HuH-7 (cell line): Measurements from ENCODE around the gene TBC1D8.

Source experiments
- DNase-seq: peaks from one replicate; pipeline ENCODE4 v3.0.0; 2011; ENCODE audit warnings: low spot score

The TBC1D8 gene

DNA sequence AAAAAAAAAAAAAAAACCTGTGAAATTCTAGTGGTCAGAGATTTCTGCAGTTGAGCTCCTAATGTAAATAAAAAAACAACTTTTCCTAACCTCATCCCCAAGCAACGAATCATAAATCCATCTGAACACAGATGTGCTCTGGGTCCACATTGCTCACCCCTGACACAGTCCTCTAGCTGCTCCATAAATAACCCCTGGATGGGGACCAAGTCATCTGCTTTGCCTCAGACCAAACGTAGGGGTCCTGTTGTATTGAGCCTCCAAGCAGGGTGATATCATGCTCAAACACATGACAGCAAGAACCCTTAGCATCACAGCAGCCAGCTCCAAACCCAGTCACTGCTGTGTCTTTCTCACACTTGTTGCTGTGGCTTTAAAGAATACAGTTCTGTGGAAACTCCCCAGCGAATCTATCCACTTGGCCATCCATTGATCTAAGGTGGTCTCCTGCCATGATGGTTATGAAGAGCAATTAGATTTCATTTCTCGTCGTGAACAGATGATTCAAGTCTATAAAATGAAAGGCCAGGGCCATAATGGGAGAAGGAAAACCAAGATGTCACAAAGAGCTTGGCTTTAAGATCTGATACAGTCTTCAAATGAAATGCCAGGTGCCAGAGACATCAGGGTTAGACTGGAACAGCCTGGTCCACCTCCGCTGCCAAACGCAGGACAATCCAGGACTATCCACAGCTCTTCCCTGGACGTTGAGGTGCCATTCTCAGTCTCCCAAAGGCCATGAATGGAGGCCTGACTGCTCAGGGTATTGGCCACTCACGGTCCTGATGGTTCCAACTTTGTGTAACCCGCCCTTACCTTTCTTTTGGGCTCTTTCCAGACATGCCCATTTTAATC lies 39.0 kb downstream of the TBC1D8 start:
- no peak for DNase-seq

DNA sequence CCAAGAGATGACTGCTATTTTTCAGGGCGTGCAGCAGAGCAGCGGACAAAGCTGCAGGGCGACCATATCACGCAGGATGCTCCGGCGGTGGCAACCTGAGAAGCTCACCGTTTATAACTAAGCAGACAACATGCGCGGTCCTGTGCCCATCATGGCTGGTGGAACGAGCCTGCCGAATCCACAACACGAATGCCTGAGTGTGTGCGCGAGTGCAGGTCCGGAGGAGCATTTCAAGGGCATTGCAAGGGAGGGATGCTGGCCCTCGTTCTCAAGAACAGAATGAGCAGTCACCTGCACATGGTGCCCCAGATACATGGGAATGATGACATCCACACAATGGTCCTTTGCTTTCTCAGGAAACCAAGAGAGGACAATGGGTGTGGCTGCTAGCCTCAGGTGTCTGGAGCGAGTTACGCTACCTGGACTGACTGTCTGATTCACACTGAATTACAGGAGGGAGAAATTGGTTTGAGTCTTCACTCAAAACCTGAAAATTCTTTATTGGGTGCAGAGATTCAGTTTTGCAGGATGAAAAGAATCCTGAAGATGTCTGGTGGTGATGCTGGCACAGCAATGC lies 39.8 kb downstream of the TBC1D8 start:
- DNase-seq, result no peak

DNA sequence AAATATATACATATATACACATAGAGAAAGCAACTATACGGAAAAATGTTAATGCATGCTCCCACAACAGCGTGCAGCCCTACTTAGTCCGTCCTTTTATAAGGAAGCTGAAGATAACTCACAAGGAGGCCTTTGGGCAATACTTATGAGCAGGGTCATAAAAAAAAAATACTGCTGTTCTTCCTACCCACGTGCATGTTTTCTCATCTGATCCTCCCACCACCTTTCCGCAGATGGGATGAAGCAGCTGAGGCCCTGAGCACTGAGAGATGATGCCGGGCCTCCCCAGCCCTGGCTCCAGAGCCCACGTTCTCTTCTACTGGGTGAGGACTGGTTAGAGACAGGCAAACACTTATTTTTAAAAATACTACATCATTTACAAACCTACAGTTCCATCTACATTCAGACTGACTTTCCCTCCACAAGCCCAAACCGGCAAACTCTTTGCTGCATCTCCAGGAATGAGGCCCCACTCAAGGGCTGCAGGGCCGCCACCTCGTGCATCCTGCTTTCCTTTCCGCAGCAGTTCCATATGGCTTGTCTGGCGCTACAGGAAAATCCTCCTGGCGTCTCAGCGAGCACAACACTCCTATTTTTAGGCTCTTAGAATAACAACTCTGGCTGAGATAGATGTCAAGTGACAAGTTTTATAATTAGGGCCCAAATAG lies 41.6 kb downstream of the TBC1D8 start:
- no peak for DNase-seq

DNA sequence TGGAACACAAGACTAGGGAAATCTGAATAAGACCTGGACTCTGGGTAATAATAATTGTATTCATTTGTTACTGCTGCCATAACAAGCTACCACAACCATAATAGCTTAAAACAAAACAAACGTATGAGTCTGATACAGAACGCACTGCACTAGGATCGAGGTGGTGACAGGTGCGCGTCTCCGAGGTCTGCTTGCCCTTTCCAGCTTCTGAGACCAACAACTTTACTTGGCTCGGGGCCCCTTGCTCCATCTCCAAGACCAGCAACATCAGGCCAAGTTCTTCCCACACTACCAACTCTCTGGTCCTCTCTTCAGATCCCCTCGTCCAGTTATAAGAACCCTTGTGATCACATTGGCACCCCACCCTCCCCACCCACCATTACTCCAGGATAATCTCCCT lies 42.8 kb downstream of the TBC1D8 start:
- DNase-seq, result no peak

DNA sequence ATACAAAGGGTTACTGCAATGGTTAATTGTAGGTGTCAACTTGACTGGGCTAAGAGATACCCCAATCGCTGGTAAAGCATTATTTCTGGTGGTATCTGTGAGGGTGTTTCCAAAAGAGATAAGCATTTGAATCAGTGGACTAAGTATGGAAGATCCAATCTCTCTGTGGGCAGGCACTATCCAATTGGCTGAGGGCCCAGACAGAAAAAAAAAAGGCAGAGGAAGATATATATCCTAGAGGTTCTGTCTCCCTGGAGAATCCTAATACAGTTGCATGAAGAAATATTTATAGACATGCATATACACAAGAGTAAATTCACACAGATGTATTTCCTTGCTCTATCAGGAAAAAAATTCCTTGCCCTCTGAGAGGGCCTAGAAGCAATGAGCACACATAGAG lies 43.9 kb downstream of the TBC1D8 start:
- DNase-seq, result no peak

DNA sequence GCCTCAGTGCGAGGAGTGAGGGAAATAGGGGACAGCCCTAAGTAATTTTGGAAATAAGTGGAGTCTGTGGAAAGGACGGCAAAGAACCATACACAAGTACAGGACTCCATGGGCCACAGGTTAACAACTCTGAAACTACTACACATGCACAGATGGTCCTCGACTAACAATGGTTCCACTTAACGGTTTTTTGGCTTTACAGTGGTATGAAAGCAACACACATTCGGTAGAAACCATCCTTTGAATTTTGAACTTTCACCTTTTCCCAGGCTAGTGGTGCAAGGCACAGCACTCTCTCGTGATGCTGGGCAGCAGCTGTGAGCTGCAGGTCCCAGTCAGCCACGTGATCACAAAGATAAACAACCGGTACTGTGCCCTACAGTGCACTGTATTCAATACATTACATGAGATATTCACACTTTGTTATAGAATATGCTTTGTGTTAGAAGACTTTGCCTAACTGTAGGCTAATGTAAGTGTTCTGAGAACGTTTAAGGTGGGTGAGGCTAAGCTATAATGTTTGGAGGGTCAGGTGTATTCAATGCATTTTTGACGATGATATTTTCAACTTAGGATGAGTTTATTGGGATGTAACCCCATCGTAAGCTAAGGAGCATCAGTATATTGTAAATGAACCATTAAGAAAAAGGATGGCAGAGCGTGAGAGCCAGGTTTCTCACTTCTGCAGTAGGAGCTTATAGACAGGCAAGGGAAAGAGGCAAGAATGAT lies 44.6 kb downstream of the TBC1D8 start:
- no peak for DNase-seq

DNA sequence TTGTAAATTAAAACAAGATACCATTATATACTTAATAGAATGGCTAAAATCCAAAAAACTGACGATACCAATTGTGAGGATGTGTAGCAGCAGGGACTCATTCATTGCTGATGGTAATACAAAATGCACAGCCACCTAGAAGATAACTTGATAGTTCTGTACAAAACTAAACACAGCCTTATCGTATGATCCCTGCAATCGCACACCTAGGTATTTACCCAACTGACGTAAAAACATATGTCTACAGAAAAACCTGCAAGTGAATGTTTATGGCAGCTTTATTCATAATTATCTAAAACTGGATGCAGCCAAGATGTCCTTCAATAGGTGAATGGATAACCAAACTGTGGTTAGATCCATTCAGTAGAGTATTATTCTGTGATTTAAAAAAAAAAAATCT lies 45.5 kb downstream of the TBC1D8 start:
- no peak for DNase-seq

DNA sequence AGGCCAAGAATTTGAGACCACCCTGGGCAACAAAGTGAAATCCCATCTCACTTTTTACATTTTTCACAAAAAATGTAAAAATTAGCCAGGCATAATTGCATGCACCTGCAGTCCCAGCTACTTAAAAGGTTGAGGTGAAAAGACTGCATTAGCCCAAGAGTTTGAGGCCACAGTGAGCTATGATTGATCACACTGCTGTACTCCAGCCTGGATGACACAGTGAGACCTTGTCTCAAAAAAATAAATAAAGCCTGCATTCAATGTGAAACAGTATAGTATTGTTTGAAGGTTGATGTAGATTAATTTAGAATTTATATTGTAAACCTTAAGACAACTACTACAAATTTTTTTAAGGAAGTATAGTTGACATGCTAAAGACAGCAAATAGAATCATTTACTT lies 53.5 kb downstream of the TBC1D8 start:
- no peak for DNase-seq

DNA sequence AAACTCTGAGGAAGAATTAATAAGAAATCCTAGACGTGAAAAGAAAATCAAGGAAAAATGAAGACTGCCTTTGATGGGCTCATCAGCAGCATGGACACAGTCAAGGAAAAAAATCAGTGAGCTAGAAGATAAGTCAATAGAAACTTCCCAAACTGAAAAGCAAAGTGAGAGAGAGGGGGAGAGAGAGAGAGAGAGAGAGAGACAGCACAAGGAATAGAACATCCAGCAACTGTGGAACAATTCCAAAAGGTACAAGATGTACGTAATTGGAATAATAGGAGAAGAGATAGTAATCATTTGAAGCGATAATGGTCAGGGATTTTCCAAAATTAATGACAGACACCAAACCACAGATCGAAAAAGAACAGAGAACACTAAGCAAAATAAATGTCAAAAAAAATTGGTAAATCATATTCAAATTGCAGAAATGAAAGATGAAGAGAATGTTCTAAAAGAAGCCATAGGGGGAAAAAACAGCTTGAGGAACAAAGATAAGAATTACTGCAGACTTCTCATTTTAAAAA lies 54.5 kb downstream of the TBC1D8 start:
- no peak for DNase-seq

DNA sequence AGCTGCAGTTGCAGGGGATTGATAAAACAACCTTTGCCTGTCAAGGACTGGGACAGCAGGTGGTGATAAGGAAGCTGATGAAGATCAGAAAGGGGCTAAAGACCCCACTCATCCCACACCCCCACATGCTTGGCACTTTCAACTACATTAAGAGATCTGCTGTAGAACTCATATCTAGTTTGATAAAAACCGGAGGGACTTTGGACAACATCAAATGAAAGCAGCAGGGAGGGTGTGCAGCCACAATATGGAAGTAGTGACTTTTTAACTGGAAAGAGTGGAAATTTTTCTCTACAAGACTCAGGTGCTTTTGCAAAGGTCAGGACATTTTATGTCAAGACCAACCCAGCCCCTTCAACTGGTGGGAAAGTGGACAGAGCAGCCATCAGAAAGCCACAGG lies 56.8 kb downstream of the TBC1D8 start:
- DNase-seq, result no peak

DNA sequence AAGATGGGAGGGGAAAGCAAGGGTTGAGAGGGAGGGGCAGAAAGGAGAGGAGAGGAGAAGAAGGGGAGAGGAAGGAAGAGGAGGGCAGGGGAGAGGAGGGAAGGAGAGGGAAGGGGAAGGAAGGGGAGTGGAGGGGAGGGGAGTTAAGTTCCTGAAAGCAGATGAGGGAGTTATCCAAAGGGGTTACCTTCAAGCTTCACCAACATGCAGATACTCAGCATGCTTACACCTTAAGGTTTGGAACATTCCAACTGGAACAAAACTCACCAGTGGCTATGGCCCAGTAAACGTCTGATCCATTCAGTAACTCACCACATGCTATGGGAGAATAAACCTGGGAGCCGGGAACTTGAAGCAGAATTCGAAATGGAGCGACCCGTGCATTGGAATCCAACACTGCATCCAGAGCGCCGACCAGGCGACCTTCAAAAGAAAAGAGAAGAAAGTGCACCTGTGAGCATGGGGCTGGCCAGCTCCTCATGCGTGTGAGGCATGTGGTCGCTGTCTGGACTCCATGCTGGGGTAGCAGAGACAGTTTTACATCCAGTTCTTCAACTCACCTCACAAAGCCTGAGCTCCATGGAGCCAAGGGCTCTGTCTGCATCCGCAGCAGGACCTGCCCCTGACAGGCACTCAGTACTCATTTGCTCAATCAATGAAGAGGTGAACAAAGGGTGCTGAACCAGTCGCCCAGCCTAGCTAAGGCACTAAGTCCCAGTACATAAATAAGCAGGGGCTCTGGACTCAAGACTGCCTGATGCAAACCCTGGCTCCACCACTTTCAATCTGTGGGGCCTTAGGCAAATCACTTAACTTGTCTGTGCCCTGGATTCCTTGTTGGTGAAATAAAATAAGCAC lies 61.0 kb downstream of the TBC1D8 start:
- no peak for DNase-seq

DNA sequence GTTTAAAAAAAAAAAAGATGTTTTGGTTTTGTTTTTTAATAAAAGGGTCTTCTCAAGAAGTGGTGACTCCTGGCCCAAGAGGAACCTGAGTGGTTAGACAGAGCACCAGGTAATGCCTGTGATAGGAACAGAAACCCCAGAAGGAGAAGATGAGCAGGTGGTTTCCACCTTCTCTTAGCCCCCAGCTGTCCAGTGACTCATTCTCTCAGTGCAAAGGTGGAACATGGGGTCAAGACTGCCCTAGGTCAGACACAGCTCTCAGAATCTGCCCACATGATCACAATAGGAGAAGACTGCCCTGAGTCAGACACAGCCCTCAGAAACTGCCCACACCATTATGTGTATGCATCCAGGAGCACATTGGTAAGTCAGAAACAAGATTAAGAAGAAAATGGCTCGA lies 61.8 kb downstream of the TBC1D8 start:
- DNase-seq, result no peak

DNA sequence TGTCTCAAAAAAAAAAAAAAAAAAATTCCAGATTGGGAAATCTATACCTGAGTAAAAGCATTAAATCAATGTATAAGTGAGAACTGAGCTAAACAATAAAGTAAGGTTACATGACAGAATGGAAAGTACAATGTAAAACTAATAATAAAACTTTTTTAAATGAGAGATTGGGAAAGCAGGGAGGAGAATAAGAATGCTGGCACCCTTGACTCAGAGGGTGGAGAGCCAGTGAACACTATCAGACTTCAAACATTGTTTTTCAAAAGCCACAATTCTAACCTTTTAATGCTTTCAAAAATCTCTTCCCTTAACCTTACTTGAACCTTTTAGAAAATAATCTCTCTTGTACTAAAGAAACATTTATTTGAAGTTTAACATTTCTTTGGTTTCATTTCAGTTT lies 63.5 kb downstream of the TBC1D8 start:
- DNase-seq, result no peak

DNA sequence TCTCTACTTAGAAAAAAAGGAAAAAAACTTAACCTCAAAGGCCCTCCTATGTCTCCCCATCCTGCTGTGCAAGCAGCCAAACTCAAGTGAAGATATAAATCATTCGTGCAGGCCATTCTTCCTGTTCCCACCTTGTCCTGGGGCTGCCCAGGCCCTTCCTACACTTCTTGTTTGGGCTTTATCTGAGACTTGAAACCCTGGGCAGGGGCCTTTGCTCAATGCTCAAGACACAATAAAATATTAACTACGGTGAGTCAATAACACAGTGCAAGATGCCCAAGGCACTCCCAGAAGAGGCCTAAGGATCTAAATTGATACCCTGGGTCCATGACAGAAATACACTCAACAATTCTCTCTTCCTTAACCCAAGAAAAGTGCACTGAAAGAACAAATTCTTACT lies 67.6 kb downstream of the TBC1D8 start:
- DNase-seq, result no peak

DNA sequence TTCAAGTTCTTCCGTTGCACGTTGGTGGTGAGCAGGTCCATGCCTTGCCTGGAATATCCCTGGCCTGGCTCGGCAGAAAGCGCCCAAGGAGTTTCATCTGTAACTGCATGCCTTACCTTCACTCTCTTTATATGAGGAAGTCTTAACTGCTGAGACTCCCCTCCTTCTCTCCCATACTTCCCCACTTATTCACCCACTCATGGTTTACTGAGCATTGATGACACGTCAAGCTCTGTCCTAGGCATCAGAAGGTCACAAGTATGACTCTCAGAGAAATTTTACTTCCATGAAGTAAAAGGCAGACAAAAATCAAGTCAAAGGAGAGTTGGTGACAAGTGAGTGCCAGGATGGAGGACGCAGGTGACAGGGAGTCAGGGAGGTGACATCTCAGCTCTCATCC lies 68.2 kb downstream of the TBC1D8 start:
- no peak for DNase-seq

DNA sequence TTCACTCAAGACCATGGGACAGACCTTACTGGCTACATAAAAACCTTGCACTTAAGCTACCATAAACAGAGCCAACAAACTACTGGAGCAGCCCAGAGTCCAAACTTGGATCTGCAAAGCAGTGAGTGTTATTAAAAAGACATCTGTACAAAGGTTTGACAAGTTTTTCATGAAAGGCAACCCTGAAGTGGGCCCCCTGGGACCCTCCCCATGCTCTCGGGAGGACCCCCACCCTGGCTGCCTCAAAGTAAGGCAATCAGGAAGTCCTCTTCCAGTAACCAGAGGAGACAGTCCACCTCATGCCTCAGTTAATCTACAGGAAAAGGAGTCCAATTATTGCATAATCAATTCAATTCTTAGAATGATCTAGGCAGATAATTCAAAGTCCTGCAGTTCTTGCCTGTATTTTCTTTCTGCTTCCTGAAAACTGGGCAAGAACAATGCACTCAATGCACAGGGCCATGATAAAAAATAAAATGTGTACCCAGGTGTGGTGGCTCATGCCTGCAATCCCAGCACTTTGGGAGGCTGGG lies 69.7 kb downstream of the TBC1D8 start:
- no peak for DNase-seq

DNA sequence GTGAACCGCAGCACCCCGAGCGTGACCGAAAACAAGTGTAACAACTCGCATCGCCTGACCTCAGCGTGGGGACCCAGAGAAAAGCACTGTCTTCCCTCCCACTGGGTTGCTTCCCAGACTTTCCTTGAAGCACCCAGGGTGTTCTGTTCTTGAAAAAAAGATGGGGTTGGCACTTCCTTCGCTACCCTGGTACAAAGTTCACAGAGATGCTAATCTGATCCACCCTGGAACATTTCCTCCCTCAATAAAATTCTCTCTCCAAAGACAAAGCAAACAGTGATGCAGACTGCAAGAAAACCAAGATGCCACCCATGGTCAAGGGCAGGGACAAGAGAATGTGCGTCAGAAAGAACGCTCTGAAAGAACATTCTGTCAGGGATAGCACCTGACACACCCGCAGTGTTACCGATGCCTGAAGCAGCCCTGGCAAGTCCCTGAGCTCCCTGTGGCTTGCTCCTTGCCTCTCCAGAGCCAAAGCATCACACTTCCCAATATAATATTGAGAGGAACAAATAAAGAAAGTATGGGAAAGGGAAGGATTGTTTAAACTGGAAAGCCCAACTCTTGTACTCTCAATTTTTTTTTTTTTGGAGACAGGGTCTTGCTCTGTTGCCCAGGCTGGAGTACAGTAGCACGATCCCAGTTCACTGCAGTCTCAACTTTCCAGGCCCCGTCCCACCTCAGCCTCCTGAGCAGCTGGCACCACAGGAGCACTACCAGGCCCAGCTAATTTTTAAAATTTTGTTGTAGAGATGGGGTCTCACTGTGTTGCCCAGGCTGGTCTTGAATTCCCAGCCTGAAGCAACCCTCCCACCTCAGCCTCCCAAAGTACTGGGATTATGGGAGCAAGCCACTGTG lies 70.7 kb downstream of the TBC1D8 start:
- DNase-seq, result no peak

DNA sequence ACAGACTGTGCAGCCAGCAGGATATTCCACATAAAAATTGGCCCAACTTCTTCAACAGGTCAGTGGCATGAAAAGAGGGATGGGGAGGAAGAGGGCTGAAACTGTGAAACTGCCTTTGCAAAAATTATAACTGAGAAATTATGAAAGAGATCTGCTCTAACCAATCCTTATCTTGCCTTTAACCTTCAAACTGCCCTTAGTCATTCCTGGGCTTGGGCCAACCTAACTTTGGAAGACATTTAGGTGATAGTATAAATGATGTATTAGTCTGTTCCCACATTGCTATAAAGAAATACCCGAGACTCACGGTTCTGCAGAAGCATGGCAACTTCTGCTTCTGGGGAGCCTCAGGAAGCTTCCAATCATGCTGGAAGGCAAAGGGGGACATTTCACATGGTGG lies 74.6 kb downstream of the TBC1D8 start:
- no peak for DNase-seq

DNA sequence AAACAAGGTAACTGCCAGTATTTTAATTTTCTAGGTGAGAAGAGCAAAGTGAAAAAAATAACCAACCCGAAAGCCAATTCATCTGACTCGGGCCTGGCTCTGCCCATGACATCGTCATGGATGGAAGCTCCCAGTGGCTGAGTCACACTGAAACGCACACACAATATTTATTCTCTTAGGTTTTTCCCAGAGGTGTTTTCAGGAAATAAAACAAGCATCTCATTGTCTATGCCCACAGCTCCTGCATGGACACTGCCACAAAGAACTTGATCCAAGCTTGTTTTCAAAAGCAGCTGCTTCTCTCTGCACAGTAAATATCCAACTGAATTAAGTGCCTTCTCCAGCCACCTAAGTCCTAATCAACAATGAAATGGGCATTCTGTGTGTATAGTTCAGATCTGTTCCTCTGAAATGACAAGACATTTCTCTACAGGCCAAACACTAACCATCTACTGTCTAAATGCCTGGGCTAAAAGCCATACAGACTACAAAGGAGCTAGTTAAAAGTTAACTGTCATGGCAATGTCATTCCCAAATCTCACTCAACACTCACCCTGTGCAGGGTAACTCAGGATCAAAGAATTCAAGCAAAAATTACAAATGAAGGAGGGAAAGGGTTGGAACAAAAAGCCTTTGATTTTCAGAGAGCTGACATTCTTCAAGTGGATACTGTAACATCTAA lies 86.2 kb downstream of the TBC1D8 start:
- DNase-seq, result peak; percentile 44

DNA sequence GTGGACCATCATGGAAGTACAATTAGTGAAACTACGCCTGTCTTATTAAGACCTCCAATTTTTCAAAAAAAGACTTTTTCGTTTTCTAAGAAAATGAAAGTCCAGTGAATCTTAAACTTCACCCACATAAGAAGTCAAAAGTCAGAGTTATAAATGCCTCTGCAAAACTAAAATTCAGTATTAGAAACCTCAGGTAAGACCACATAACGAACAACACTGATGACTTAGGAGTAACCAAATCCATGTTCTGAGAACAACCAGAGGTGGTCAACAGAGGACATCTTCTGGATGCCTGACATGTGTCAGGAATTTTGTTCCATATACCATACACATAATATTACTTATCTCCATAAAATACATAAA lies 86.7 kb downstream of the TBC1D8 start:
- no peak for DNase-seq
